ENCODE data around the gene BOC.

DNA sequence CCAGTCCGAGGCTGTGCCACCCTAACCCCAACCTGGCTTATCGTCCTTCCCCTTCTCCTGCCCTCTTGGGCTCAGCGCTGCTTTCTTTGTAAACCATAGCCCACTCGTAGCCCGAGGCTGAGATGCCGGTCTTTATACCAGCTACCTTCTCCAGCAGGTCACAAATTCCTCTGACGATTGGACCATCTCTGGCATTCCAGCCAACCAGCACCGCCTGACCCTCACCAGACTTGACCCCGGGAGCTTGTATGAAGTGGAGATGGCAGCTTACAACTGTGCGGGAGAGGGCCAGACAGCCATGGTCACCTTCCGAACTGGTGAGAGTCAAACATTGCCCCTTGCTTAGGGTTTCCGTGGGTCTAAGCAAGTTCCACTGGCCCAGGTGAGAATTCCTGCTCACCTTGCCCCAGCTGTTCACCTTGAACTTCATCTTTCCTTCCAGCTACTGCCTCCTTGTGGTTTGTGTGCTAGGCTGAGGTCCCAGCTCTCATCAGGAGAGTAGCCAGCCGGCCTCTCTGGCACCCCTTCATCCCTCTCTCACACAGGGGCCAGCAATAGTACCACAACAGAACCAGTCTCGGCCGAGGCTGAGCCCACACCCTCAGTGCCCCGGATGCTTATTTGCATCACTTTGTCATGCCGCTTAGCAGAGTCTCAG lies 66.7 kb downstream of the BOC start:
- no peak for TF ChIP-seq POLR2AphosphoS5 (IDR thresholded peaks at IDR 0.05; ENCODE audit: insufficient read depth in 1 of 2, low read depth in 1 of 2)
- TF ChIP-seq, protein P1, sequence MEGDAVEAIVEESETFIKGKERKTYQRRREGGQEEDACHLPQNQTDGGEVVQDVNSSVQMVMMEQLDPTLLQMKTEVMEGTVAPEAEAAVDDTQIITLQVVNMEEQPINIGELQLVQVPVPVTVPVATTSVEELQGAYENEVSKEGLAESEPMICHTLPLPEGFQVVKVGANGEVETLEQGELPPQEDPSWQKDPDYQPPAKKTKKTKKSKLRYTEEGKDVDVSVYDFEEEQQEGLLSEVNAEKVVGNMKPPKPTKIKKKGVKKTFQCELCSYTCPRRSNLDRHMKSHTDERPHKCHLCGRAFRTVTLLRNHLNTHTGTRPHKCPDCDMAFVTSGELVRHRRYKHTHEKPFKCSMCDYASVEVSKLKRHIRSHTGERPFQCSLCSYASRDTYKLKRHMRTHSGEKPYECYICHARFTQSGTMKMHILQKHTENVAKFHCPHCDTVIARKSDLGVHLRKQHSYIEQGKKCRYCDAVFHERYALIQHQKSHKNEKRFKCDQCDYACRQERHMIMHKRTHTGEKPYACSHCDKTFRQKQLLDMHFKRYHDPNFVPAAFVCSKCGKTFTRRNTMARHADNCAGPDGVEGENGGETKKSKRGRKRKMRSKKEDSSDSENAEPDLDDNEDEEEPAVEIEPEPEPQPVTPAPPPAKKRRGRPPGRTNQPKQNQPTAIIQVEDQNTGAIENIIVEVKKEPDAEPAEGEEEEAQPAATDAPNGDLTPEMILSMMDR (IDR thresholded peaks at IDR 0.05) = no peak
